GM23248 (cell line): Measurements from ENCODE around the gene TNFRSF8.
"Not testable (repeated sequence)": the region's sequence is repeated elsewhere in the genome, so short reads cannot be mapped to it uniquely, and the experiment has no call there.

ENCODE experiments used
- EZH2 ChIP-seq: fragments of 200-600 bp; sonication (generic); IDR thresholded peaks from 2 replicates; pipeline ENCODE4 v1.6.1; 2018; ENCODE audit warnings: antibody characterized with exemption, mild to moderate bottlenecking; ENCODE audit not compliant: insufficient read depth, poor library complexity, severe bottlenecking
- EZH2phosphoT487 ChIP-seq: fragments of 200-600 bp; sonication (generic); IDR thresholded peaks from 2 replicates; pipeline ENCODE4 v1.6.1; 2018; ENCODE audit warnings: antibody characterized with exemption, moderate library complexity, mild to moderate bottlenecking, low read depth; ENCODE audit not compliant: insufficient read depth

GRCh38 chr1:12101120-12101519, 38.0 kb downstream of the TNFRSF8 start:
- TF ChIP-seq EZH2, EZH2phosphoT487: not testable (repeated sequence)
